SK-N-MC (cell line): ENCODE data around the gene RIOK2.
"Not testable (repeated sequence)": the region's sequence is repeated elsewhere in the genome, so short reads cannot be mapped to it uniquely, and the experiment has no call there.

Experiments
- DNase-seq: peaks from one replicate; pipeline ENCODE4 v3.0.0-alpha.2; 2011; ENCODE audit warnings: low read depth, low spot score
- H3K27ac ChIP-seq: fragments of 200-600 bp; sonication (generic); 2 replicates; pipeline ENCODE4 v1.5.1; 2016; ENCODE audit warnings: mixed run types
- H3K36me3 ChIP-seq: fragments of 200-600 bp; sonication (generic); 2 replicates; pipeline ENCODE4 v1.6.1; 2017; ENCODE audit warnings: antibody characterized with exemption, low read length, mixed read lengths; ENCODE audit not compliant: insufficient read depth
- H3K4me3 ChIP-seq: fragments of 200-600 bp; sonication (generic); 2 replicates; pipeline ENCODE4 v1.5.1; 2016
- H3K9ac ChIP-seq: fragments of 200-600 bp; sonication (generic); 2 replicates; pipeline ENCODE4 v1.8.0; 2017; ENCODE audit warnings: mixed run types, mixed read lengths; ENCODE audit not compliant: insufficient read length
- H3K9me3 ChIP-seq: fragments of 200-600 bp; sonication (generic); 2 replicates; pipeline ENCODE4 v1.6.1; 2017; ENCODE audit warnings: low read depth, mild to moderate bottlenecking, antibody characterized with exemption, low read length, moderate library complexity, mixed read lengths
- EZH2 ChIP-seq: fragments of 200-600 bp; sonication (generic); IDR thresholded peaks from one replicate; pipeline ENCODE4 v1.6.1; 2017; ENCODE audit warnings: antibody characterized with exemption
- FOXP2 ChIP-seq: optimal IDR thresholded peaks from 2 replicates; pipeline ENCODE3; 2011; ENCODE audit warnings: mild to moderate bottlenecking, moderate library complexity; ENCODE audit not compliant: insufficient read depth; ENCODE audit errors: extremely low read length, control extremely low read depth
- POLR2AphosphoS5 ChIP-seq: IDR thresholded peaks from 2 replicates; pipeline ENCODE4 v1.6.1; 2012; ENCODE audit warnings: mild to moderate bottlenecking, low read depth, low read length, borderline replicate concordance

Gene RIOK2

DNA sequence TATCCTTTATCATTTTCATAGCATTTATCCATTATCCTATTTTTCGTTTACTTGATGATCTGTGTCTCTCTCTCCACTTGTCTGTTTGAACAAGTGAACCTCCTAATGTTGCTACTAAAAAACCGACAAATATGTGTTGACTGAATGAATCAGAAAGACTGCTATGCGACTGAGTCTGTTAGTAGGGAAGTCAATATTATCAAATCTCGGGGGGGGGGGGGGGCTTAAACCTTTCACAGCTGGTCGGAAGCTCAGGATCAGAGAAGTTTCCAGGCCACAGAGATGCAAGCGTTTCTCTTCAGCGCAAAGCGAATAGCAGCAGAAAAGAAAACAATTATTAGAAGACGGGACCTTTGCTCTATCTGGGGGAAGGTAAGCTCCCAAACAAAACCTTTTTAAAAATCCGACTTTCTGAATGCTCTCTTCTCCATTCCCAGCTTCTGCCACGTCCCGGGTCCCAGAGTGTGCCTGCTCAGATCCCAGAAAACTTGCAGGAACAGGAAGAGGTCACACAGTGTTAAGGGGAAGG lies 412 bp downstream of the RIOK2 start:
- DNase-seq, result no peak
- H3K9ac ChIP-seq, result peak overlapping the region; percentile 87

GRCh38 chr5:97181856-97182545 lies 1.0 kb downstream of the RIOK2 start:
- Histone ChIP-seq H3K9me3 (no peaks in the 10 kb centered on the region), H3K9ac (peak overlapping the region; percentile 87), H3K27ac (no peak overlapping the region), H3K36me3 (peaks cover 38% of the 10 kb centered on the region), H3K4me3 (peak overlapping the region; percentile 90)
- no peak for DNase-seq
- TF ChIP-seq EZH2 (no peak), POLR2AphosphoS5 (no peak), FOXP2 (no peak)

More for the DNA sequence above, 412 bp downstream of the RIOK2 start:
- H3K4me3 ChIP-seq, result peak overlapping the region; percentile 90
- TF ChIP-seq EZH2, result no peak
- TF ChIP-seq POLR2AphosphoS5, result no peak
- no peak for TF ChIP-seq FOXP2
- H3K27ac ChIP-seq, result peak overlapping the region; percentile 15; the same call in 1 of the 2 replicates
- H3K36me3 ChIP-seq, result peaks cover 32% of the 10 kb centered on the region
- H3K9me3 ChIP-seq, result no peaks in the 10 kb centered on the region

- H3K4me3 ChIP-seq, H3K27ac ChIP-seq, H3K9ac ChIP-seq, DNase-seq, H3K9me3 ChIP-seq: not testable (repeated sequence)
- peaks cover 59% of the 10 kb centered on the region for H3K36me3 ChIP-seq
These were observed 3.6 kb downstream of the RIOK2 start for GRCh38 chr5:97179457-97179856.

- Histone ChIP-seq H3K27ac (no peak overlapping the region), H3K9ac (no peak overlapping the region), H3K36me3 (peaks cover 93% of the 10 kb centered on the region), H3K4me3 (no peak overlapping the region), H3K9me3 (no peaks in the 10 kb centered on the region)
- TF ChIP-seq FOXP2 (no peak), POLR2AphosphoS5 (no peak), EZH2 (no peak)
- no peak for DNase-seq
These were observed 10.8 kb downstream of the RIOK2 start for GRCh38 chr5:97172227-97172626.

- TF ChIP-seq POLR2AphosphoS5 (no peak), EZH2 (no peak), FOXP2 (no peak)
- Histone ChIP-seq H3K9ac (no peak overlapping the region), H3K27ac (no peak overlapping the region), H3K4me3 (no peak overlapping the region), H3K9me3 (no peaks in the 10 kb centered on the region), H3K36me3 (peaks cover 92% of the 10 kb centered on the region)
- no peak for DNase-seq
These were observed 11.3 kb downstream of the RIOK2 start for GRCh38 chr5:97171703-97172102.

GRCh38 chr5:97167435-97167834 lies 15.6 kb downstream of the RIOK2 start:
- H3K27ac ChIP-seq, result no peak overlapping the region
- H3K4me3 ChIP-seq, result no peak overlapping the region
- no peak for TF ChIP-seq POLR2AphosphoS5
- TF ChIP-seq EZH2, result no peak
- H3K36me3 ChIP-seq, result peaks cover 77% of the 10 kb centered on the region
- H3K9me3 ChIP-seq, result no peaks in the 10 kb centered on the region
- no peak overlapping the region for H3K9ac ChIP-seq
- no peak for DNase-seq

GRCh38 chr5:97165726-97166125 lies 17.3 kb downstream of the RIOK2 start:
- Histone ChIP-seq H3K4me3 (no peak overlapping the region), H3K36me3 (peaks cover 77% of the 10 kb centered on the region), H3K9me3 (no peaks in the 10 kb centered on the region), H3K9ac (peak overlapping the region; percentile 27), H3K27ac (no peak overlapping the region)
- DNase-seq, result no peak
- no peak for TF ChIP-seq FOXP2
- TF ChIP-seq EZH2, result no peak
- TF ChIP-seq POLR2AphosphoS5, result no peak

- no peak for TF ChIP-seq FOXP2
- H3K27ac ChIP-seq, result no peak overlapping the region
- H3K4me3 ChIP-seq, result no peak overlapping the region
- H3K36me3 ChIP-seq, result peaks cover 73% of the 10 kb centered on the region
- DNase-seq, result no peak
- H3K9me3 ChIP-seq, result no peaks in the 10 kb centered on the region
- H3K9ac ChIP-seq, result no peak overlapping the region
These were observed 18.2 kb downstream of the RIOK2 start for GRCh38 chr5:97164846-97165245.

- peaks cover 62% of the 10 kb centered on the region for H3K36me3 ChIP-seq
These were observed 19.2 kb downstream of the RIOK2 start for GRCh38 chr5:97163790-97164285.

More at GRCh38 chr5:97163790-97164285, 19.2 kb downstream of the RIOK2 start:
- Histone ChIP-seq H3K4me3 (no peak overlapping the region), H3K9ac (no peak overlapping the region), H3K27ac (no peak overlapping the region), H3K9me3 (no peaks in the 10 kb centered on the region)
- no peak for DNase-seq
- TF ChIP-seq POLR2AphosphoS5 (no peak), EZH2 (no peak), FOXP2 (no peak)
